Activated CD8-positive, alpha-beta memory T cell treated with anti-CD3 and anti-CD28 coated beads, Interleukin-2, amount 50 U/mL, for 1 hour (primary cell): ENCODE data around the gene TNS3.

ENCODE experiments used
- DNase-seq: peaks from one replicate; pipeline ENCODE4 v3.0.0-alpha.2; 2020; ENCODE audit errors: extremely low read depth

The TNS3 gene

DNA sequence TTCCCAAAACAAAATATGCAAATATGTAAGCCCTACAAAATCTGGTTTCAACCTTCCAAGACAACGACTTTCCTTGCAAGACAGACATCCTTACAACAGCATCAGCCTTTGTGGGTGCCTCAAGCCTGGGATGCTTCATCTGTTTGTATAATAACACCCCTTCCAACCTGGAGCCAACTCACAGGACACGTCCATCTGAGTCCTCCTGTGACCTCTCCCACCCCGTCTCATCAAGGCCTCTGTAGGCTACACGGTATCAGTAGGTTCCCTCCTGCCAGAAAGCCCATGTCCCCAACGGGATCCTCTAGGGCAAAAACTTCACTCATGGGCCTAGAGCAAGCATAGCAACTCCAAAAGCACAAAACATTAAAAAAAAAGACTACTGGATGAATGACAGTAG lies 173.2 kb downstream of the TNS3 start:
- no peak for DNase-seq

DNA sequence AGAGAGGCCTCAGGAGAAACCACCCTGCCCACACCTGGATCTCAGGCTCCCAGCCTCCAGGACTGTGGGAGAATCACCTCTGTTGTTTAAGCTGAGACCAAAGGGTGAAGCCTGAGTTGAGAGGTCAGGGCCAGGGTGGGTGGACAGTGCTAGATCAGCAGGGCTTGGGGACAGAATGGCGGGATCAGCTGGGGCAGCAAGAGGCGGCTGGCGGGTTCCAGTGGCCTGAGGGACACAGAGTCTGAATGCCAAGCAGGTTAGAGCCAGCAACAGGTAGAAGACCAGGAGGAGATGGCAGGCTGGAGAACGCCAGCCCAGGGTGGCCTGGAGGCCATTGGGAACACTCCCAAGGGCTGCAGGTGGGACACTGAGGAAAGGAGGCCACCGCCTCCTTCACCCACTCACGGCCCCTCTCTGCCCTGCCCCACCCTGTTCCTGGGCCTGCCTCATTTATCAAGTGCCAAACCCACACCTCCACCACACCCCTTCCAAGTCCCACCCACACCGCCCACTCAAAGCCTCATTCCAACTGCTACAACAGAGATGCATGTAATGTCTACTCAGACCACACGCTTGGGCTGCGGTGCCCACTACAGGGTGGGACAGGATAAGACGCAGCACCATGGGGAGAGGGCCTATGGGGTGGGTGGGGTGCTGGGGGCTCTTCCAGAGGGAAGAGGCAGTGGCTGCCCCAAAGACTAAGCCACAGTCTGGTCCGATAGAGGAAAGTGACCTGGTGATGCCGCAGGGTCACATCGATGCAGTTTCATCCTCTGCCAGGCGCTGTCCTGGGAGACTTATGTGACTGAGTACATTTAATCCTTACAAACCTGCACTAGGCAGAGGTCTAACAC lies 173.9 kb downstream of the TNS3 start:
- no peak for DNase-seq

DNA sequence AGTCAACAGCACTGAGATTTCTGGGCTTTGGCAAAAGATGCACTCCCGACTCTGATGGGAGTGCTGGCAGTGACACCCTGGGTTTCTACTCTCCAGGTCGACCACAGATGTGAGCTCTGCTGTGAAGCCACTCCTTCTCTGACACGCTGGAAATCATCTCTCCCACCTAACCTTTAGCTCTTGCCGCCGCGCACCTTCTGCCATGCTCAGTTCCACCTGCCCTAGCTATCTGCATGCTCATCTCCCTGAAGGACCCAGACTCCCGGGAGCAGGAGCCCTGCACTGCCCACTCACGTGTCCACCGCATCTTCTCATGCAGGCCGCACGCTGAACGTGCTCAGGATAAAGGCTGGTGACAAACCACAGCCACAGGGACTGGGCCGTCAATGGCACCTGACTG lies 174.8 kb downstream of the TNS3 start:
- DNase-seq, result no peak

DNA sequence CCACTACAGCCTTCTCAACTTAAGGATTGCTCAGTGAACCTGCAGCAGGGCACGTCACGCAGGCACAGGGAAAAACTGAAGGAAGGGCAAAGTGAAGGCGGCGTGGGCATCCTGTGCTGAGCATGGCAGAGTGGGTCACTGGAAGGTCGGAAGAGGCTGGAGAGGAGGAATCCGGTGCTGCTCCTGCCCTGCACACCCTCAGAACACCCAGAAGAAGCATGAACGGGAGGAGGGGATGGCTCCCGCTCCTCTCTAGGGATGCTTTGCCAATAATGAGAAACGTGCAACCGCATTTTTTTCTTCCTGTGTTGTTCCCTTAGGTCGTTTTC lies 175.1 kb downstream of the TNS3 start:
- no peak for DNase-seq

DNA sequence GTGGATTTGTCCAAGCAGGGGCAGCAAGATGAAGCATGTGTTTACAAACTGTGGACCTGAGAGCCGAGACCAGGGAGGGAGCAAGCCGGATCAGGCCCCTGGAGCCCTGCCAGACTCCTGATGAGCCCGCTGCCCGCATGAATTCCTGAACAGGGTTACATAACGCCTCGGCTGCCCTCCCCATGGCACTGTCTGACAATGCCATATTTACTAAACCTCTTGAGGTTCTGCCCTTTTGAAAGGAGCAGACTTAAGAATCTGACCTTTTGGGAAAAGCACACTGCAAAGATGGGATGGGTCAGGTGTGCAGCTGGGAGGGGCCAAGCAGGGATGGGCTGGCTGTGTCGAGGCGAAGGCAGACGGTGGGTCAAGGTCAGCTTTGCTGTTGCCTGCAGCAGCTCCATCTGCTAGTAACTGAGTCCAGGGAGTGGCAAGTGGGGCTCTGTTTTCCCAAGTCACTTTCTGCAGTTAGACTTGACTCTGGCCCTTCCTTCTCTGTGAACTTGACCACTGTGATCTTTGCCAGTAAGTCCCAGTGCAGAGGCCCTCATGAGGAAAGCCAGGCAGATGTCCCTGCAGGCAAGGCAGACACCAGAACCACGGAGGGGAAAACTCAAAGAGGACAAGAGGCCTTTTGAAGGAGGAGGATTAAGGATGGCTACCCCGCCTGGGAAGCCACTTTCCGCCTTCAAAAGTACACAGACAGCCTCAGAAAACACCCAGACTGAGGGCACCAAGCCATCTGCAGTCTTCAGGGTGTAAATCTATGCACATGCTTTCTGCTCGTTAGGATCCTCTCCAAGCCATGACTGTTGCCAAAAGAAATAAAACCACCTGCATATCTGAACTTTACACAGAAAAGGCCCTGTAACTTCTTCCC lies 175.8 kb downstream of the TNS3 start:
- DNase-seq, result no peak

DNA sequence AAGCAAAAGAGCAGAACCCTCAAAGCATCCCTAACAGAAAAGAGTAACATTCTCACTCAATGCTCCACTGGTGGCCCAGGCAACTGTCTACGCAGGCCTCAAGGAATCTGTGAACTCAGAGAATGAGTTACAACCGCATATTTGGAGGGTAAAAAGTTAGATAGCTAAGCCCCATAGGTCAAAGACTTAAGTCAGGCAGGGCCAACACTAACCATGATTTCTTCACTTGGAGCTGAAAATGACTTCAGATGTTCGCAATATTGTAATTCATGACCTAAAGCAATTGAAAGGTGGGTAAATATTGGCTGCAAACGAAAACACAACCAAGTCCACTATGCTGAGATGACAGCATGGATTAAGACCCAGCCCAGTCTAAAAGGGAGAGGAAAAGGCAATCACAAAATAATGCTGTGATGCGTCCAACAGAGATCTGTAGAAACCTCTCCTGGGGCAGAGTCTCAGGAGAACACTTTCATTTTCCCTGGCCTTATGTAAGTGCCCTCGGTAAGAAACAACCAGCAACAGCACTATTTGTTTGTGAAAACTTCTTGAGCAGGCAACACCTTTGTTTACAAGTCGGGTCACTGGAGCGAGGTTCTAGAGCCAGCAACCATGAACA lies 176.5 kb downstream of the TNS3 start:
- DNase-seq, result no peak

DNA sequence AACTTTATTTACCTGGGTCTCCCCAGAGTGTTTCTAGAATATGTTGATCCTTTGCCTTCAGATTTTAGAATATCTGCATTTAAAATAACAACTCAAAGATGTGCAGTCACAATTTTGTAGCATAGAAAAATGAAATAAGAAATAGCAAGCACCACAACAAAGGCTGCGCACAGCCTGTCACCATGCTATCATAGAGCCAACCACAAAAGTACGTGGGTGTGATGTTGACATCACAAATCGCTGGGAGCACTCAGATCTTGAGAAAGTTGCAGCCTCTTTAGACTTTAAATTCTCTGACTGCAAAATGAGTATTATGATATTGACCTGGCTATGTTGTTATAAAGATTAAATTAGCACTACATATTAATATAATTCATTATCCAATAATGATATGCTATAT lies 177.9 kb downstream of the TNS3 start:
- DNase-seq, result no peak

DNA sequence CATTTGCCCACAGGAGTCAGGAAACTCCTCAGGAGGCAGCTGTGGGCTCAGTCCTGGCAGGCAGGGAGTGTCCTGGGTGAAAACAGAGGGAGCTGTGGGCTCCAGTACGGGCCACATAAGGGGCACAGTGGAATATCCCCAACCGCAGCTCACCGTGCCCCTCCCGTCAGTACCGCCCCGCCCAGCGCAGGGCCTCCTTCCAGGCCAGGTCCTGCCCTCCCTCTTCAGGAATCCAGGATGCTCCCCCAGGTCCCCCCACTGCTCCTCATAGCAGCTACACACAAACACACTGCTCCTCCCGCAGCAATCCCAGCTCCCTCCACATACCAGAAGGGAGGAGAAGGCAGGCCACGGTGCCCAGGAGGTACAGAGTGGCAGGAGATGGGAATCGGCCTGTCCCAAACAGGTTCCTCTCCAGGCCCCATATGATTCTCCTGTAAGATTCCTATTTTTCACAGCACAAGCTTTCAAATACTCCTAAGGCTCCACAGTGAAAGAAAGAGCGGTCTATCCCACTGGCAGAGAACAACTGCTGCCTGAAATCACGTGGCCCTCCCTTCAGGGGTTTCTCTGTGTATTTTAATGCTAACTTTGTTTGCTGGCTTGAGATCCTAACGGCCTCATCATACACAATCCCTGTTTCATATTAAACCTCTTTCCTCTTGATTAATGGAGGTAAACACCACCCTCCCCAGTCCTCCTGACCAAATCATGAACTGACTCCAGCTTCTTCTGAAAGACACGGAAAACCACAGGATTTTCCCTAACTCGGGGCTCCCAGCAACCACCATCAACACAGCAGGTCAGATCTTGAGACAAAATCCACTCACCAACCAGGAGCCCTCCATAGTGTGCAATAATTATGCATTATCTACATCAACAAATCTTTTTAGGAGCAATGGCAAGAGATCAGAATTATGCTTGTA lies 178.7 kb downstream of the TNS3 start:
- no peak for DNase-seq

DNA sequence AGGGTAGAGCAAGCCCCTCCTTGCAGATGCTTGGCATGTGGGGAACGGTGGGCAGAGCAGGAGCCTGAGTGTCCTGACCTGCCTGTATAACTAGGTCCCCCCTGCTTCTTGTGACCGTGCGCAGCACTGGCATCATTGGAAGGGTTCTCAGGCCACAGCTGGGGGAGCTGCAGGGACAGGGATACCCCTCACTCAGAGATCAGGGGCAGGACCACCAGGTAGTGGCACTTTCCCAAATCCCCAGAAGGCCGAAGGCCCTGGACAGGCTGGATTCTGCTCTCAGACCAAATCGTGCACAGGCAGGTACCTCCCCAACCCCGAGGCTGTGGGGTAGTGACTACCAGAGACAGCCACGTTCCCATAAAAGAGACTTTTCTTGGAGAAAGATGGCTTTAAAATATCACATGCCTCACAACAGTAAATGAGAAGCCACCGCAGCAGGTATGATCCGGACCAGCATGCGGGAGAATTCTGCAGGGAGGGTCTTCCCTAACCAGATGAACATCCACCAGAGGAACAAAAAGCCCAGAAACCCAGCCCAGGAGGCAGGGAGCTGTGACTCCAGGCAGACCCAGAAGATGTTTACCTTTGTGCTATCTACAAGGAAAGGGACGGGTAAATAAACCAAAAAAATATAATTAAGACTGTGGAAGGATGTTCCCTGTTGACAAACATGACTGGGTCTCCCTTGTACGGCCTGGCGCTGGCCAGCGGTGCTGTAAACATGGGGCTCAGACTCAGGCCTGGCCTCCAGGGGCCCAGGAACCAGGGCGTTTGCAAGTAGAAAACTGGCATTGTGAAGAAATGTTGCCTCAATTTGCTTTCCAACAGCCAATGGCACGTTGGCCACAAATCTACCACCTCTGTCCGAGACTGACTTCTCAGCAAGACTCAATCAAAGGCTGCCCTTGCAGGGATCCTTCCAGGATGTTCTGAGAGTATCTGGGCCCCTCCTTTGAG lies 180.0 kb downstream of the TNS3 start:
- DNase-seq, result no peak

DNA sequence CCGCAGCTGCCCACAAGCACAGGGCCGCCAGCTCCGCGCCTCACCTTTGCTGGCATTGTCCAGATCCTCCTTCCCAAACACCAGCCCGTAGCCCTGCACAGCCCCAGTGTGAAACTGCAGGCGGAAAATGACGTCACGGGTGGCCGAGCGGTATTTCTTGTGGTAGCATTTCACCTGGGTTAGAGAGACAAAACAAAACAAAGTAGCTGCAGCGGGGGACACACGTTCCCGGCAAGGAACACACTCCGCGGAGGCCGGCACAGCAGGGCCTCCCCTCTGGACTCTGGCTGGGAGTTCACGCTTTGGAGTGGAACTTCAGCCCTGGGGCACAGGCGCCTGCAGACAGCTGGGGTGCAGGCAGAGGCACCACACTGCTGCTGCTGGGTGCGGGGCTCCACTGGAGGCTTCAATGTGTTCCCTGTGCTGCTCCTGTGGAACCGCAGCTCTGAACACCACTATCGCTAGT lies 181.1 kb downstream of the TNS3 start:
- no peak for DNase-seq

DNA sequence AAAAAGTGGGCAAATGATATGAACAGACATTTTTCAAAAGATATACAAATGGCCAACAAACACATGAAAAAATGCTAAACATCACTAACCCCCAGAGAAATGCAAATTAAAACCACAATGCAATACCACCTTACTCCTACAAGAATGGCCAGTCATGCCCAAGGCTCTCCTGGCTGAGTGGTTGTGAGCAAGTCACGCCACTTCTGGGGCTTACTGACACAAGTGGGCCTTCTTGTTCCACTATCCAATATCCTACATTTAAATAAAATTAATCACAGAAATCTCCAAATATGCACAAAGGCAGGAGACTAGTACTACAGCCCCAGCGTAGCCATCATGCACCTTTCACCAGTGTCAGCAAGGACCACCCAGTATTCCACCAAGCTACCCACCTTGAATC lies 181.9 kb downstream of the TNS3 start:
- no peak for DNase-seq

DNA sequence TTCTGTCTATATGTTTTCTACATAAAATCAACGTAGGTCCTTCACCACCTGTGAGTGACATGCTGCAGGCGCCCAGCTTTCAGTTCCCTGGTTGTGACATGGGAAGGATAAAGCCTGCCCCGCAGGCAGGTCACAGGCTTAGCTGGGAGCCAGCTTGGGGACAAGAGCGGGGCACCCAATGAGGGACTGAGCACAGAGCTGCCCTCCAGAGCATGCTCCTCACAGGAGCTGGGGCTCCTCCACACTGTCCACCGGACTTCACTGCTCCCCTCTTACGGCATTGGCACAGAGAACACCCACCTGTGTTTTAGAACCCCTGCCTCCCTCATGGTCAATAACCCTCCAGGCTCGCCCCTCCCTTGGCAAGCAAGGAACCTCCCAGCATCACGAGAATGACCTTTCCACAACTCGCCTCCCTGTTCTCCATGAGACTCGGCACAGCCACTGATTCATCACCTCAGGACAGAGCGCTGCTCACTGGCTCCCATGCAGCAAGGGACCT lies 187.1 kb downstream of the TNS3 start:
- no peak for DNase-seq

DNA sequence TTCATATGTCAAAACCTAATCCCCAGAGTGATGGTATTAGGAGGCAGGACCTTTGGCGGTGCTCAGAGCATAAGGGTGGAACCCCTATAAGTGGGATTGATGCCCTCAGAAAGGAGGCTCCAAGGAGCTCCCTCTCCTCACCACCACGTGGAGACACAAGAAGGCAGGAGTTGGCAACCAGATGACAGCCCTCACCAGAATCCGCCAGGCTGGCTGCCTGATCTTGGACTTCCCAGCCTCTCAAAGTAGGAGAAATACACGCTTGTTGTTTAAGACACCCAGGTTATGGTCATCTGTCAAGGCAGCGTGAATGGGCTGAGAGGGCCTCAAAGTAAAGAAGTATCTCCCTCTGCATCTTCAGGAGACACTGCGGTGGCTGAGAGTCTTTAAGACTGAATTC lies 187.7 kb downstream of the TNS3 start:
- no peak for DNase-seq

DNA sequence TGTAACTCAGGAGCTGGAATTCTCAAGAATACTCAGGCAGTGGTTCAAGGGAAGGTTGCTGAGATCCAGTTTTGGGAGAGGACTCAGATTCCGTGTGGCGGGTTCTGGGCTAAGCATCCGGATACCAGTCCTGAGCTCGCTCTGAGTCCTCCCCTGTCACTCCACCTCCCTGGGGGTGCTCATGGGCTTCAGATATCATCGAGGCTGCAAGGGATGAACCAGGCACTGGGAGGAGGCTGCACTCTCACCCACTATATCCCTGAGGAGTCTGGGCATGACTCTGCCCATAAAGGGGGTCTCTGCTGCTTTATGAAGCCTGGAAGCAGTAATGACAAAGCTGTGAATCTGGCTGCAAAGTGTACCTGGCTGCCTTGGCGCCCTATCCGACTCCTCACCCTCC lies 188.5 kb downstream of the TNS3 start:
- DNase-seq, result no peak

DNA sequence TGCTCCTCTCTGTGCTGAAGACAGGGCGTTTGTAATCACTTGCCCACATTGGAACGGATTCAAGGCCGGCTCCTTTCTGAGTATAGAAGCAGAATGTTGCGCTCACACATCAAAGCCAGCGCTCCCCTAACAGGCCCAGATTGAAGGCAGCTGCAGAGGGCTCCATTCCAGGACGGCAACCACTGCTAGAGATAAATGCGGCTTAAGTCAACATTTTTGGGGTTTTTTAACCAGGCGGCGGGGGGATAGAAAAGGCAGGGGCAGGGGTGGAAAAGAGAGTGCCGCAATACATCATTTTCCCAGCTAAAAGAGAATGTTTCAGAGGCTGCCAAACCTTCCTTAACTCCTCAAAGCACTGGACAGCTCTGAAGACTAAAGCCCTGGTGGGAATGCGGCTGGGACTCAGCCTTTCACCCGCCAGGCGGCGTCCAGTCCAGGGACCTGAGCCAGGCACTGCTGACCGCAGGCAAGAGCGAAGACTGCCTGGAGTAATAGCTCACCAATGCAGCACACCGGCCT lies 189.6 kb downstream of the TNS3 start:
- DNase-seq, result no peak

DNA sequence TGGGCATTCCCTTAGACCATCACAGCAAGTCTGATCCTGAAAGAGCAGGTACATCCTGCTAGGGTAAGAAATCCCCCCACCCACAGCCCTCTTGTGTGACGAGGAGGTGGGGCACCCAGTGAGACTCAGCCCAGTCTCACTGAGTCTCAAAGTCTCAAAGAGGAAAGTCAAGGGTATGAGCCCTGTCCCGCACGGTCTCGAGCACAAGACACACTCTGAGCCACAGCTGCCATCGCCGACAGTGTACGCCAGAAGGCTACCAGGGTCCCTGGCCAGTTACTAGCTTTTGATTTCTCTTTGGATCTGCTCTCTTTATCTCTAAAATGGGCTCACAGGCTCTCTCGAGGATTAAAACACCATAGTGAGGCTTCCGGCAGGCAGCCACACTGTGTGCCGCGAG lies 190.2 kb downstream of the TNS3 start:
- DNase-seq, result no peak

DNA sequence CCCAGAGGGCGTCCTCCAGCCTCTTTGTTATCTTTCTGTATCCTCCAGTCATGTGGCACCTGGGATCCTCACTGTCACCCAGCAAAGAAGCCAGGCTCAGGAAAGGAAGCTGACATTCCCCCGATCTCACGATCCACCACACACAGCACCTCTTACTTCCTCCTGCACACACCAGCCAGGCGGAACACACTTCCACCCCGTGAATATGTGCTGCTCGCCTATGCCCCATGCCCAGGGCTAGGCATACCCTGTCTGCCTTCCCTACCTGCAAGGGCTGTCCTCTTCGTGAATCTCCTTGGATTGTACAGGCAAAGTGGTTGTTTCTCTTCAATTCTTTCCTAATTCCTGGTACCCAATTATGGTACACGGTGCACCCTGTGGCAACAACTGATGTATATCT lies 191.0 kb downstream of the TNS3 start:
- DNase-seq, result no peak

DNA sequence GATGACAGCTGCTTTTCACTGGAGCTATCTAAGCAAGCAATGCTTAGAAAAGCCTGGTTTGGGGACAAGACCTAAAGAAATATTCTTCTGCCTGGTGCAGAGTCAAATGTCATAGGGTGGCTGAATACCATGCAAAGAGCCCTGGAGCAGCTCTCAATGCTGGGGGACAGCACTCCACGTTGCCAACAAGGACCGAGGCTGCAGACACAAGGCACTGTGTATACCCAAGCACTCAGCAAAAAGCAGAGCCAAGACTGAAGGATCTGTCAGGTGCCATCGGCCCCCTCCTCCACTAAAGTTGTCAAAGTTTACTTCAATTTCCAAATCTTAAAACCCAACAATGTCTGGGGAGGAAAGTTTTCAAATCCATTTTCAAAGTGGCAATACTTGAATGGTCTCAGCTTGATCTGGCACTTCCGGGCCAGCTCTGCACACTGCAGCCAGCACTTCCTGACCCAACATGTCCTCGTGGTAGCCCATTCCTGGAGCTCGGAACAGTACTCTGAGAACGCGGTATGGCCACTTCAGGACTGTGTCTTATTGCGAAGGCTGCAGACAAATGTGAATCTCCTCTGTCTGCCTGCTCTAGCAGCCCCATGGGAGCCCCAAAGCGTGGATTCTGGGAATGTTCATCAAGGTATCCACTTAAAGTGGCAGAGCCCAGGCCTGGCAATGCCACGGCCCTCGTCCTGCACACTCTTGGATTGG lies 191.8 kb downstream of the TNS3 start:
- DNase-seq, result no peak

DNA sequence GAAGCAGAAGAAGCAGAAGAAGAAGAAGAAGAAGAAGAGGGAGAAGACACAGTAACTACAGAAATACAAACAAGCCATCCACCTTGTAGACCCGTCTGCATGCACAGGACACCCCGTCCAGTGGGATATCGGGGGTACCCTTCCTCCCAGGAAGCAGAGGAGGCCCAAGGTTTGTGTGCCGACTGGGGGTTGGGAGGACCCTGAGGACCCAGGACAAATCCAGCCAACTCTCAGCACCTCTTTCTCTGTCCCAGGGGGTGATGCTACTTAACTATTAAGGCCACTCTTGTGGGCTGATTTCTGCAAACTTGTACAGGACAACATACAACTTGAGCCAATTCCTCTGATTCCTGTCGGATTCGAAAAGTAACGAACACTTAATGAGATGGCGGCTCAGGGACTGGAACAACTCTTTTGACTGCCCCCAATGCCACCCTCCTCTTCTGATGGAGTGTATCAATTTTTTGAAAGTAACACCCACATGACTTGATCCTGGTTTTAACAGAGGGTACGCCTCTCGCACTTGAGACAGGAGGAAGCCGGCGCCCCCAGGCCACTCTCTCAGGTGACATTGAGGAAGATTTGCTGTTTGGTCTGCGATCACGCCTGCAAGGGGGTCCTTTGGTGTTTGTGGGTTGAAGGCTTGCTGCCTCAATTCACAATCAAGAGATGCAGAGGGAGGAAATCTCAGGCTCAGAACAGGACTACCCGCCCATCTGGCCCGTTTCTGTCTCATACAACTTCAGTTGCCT lies 192.6 kb downstream of the TNS3 start:
- DNase-seq, result no peak
